Measurements from ENCODE around the gene NLRC5. TPM values are rescaled to one million over a fixed set of nuclear protein-coding genes. Genes with fewer than 3 reads are reported as not detected.
"Not testable (repeated sequence)": the region's sequence is repeated elsewhere in the genome, so short reads cannot be mapped to it uniquely, and the experiment has no call there.

NLRC5 gene
- total RNA-seq, 1 donor from 2014 or later = 6.6 TPM

DNA sequence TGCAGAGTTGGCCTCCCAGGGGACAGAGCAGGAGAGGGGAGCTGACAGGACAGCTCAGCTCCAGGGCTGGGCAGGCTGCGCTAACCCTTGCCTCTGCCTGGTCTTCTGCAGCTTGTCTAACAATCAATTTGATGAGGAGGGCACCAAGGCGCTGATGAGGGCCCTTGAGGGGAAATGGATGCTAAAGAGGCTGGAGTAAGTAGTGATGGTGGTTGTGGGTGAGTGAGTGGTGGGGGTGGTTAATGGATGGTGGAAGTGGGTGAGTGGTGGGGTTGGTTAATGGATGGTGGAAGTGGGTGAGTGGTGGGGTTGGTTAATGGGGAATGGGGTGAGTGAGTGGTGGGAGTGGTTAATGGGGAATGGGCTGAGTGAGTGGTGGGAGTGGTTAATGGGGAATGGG lies 81.1 kb downstream of the NLRC5 start:
- DNase-seq (ENCODE audit: low read depth) = no peak

DNA sequence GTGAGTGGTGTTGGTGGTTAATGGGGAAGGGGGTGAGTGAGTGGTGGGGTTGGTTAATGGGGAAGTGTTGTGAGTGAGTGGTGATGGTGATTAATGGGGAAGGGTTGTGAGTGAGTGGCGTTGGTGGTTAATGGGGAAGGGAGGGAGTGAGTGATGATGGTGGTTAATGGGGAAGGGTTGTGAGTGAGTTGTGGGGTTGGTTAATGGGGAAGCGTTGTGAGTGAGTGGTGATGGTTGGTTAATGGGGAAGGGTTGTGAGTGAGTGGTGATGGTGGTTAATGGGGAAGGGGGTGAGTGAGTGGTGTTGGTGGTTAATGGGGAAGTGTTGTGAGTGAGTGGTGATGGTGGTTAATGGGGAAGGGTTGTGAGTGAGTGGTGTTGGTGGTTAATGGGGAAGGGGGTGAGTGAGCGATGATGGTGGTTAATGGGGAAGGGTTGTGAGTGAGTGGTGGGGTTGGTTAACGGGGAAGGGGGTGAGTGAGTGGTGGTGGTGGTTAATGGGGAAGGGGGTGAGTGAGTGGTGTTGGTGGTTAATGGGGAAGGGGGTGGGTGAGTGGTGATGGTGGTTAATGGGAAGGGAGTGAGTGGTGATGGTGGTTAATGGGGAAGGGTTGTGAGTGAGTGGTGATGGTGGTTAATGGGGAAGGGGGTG lies 81.8 kb downstream of the NLRC5 start:
- not testable (repeated sequence) for DNase-seq (ENCODE audit: low read depth)

DNA sequence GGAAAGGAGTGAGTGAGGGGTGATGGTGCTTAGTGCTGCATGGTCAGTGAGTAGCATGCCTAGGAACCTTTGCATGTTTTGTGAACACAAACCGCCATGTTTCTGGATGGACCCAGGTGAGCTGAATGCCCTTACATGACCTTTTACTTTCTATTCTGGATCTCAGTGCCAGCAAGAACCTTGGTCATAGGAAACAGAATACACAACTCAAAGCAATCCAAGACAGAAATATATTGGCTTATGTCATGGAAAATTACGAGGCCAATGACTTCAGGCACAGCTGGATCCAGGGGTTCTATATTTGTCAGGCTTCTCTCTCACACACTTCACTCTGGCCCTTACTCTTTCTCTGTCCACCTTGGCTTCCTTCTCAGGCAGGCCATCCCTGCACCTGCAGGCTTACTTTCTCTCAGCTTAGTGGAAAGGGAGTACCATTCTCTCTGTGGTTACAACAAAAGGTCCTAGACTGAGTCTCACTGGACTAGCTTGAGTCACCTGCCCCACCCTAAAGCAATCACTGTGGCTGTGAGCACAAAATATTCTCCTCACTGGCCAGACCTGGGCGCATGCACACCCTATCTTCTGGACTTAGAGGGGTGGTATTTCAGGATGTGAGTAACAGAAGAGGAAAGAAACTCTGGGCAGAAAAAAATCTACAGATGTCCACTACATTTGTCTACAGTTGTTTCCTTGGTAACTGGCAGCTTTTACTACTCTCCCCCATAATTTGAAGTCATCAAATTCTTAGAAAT lies 82.7 kb downstream of the NLRC5 start:
- peak; percentile 44 for DNase-seq (ENCODE audit: low read depth)

DNA sequence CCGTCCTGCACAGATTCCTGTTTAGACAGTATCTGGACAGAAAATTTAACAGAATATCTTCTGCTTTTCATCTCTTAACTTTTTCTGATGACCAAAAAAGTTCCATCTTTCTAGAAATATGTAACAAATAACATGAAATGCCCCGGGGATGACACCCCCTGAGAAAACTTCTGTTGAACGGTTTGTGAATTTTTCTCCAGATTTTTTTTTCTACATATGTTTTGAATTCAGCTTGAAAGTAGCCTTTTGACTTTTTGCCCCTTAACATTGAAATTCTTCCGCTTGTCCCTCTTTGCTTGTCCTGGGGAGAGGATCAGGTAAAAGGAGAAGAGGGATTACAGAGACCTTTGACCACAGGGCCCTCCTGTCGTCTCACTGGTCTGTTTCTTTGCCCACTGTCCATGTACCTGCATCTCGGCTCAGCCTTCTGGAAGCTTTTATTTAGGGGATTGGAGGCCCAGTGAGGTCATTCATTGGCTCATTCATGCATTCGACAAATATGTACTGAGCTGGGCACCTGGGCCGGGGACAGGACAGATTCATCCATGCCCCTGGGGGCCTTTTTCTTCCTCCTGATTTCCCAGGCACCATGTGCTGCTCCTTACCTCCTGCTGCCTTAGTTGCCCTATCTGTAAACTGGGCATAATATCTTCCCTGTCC lies 83.4 kb downstream of the NLRC5 start:
- no peak for DNase-seq (ENCODE audit: low read depth)

DNA sequence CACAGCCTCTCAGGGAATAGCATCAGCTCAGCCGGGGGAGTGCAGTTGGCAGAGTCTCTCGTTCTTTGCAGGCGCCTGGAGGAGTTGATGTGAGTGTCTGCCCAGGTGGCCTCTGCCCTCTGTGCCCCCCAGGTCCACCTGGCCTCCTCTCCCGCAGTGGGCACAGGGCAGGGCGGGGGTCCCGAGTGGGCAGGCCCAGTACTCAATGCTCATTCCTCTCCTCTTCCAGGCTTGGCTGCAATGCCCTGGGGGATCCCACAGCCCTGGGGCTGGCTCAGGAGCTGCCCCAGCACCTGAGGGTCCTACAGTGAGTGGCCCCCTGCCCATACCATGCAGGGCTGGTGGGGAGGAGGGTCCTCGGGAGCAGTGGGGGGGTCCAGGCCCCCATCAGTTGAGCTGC lies 88.4 kb downstream of the NLRC5 start:
- no peak for DNase-seq (ENCODE audit: low read depth)

DNA sequence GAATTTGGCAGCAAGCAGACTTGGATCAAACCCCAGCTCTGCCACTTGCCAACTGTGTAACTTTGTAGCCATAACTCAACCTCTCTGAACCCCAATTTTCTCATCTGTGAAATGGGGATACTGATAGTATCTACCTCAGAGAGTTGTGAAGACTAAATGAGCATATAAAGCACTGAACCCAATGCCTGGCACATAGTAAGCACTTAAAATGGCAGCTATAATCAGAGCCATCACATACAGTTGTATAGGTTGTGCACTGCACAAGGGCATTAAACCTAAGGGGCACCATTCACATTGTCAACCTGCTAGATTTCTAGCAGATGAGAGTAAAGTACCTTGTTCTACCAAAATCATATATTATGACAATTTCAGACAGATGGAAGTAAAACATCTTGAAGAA lies 92.4 kb downstream of the NLRC5 start:
- DNase-seq (ENCODE audit: low read depth) = no peak

DNA sequence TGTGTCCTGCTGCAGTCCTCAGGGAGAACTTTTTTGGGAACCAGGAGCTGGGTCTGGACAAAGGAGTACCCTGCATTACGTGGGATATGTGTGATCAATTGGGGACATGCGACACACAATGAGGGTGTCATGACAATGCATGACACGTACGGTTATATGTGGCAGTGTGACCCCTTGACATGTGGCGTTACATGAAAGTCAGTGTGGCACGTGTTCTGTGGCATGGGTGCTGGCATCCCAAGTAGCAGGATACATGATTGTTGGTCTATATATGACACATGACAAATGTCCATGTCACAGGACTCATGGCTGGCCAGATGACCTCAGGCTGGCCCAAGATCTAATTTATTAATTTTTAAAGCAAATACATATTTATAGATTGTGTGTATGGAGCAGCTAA lies 93.3 kb downstream of the NLRC5 start:
- DNase-seq (ENCODE audit: low read depth) = no peak

DNA sequence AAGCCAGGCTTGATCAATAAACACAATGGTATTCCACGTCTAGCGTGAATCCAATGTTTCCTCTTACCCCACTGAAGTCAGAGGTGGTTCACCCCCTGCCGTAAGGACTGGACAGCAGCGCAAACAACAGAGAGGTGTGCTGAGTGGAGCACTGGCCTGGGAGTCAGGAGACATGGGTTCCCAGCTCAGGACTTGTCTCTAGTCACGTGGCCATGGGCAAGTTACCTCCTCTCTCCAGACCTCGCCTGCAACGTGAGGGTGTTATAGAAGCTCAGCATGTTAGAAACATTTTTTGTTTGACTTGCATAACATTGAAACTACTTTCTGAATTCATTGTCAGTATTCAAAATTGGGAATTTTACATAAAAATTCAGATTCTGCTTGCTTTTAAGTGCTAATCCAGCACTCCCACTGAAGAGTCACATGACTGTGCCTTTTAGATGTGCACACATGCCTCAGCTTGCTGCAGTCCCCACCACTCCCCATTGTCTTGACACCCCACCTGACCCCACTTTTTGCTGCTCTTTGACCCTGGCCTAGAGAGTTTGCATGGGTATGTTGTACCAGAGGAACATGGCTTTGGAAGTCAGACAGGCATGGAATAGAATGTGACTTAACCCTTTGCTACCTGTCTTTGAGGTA lies 94.2 kb downstream of the NLRC5 start:
- DNase-seq (ENCODE audit: low read depth) = no peak

DNA sequence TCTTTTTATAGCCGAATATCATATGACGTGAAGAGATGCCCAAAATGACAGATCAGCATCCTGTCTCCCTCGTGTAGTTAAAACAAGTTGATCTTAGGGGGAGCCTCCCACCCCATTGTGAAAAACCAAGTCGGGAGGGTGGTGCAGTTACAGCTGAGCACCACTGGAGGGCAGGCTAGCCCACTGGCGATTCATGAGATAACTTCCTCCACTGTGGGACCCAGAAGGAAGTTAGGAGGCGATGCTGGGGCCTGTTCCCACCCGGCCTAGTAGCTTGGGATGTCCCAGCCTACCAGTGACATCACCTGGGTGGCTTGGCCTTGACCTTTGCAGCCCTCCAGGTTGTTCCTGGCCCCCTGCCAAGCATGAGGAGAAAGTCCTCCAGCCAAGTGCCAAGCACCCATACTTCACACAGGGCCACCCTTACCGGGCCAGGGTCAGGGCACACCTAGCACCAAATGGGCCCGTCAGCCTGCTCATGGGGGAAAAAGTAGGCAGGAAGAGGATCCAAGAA lies 95.0 kb downstream of the NLRC5 start:
- DNase-seq (ENCODE audit: low read depth) = peak; percentile 44

DNA sequence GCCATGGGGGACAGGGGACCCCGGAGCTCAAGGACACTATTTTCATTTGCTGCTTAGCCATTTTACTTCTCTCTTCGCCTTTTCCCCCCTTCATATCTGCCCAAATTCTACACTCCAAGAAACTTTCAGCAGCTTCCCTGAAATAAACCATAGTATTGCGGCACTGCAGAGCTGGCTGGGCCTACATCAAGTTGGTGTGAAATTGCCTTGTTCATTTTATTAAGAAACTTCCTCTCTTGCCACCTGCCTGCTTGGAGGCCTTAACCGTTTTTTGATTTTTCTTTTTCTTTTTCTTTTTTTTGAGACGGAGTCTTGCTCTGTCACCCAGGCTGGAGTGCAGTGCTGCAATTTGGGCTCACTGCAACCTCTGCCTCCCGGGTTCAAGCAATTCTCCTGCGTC lies 95.6 kb downstream of the NLRC5 start:
- no peak for DNase-seq (ENCODE audit: low read depth)

DNA sequence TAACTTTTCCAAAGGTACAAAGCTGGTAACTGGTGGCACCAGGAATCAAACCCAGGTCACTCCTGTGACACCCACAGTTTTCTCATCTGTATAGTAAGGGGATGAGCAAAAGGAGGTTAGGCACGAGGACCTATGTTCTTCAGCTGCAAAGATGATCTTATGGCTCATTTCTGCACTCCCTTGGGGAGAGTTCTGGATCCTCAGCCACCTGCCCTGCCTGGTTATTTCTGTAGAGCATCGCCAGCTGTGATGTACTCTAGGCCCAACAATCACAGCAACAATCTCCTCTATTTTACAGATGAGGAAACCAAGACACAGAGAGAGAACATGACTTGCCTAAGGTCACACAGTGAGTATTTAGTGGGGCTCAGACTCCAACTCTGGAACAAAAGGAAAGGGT lies 97.6 kb downstream of the NLRC5 start:
- DNase-seq (ENCODE audit: low read depth) = no peak

DNA sequence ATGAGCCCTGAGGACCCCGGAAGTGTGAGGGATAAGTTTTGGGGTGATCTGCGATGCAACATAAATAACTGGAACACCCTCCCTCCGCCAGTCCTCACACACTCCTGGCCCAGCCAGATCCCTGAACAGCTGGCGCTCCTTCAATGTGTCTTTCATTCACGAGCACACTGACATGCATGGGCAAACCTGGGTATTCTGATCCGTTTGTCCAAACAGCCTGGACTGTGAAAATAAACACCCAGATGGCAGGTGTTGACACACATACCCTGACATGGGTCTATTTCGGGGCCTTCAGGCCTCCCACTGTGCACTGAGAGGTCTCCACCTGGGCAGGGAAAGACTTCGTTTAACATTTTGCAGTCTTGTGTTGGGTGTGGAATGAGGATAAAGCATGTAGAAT lies 100.0 kb downstream of the NLRC5 start:
- no peak for DNase-seq (ENCODE audit: low read depth)

DNA sequence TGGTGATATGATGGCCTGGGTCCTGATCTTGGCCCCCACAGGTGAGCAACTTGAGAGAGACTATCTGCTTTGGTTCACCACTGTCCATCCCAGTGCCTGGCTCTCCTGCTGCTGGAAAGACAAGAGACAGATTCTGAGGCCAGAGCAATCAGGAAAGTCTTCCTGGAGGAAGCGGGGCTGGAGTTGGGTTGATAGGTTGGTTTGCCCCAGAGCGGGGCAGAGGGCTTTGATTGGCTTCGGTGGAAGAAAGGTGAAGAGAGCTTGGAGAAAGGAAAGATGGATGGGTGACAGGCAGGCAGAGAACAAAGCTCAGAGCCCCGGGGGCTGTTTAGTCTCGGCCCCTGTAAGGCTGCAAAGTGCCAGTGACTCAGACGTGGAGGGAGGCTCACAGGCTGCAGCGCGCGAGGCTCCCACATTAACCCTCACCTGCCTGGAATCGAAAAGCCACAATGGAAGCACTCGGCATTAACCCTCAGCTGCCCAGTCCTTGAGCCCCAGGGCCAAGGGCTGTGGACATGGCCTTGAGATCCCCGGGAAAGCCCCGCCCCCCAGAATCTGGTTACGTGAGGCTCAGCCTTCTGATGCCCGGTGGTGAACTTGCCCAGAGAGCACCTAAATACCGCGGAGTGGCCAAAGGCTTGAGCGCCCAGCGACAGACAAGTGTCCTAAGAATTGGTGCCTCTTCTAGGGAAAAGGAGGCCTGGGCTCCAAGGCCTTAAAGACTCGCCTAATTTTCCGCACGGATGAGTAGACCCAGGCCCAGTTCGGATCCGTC lies 102.0 kb downstream of the NLRC5 start:
- peak; percentile 52 for DNase-seq (ENCODE audit: low read depth)

DNA sequence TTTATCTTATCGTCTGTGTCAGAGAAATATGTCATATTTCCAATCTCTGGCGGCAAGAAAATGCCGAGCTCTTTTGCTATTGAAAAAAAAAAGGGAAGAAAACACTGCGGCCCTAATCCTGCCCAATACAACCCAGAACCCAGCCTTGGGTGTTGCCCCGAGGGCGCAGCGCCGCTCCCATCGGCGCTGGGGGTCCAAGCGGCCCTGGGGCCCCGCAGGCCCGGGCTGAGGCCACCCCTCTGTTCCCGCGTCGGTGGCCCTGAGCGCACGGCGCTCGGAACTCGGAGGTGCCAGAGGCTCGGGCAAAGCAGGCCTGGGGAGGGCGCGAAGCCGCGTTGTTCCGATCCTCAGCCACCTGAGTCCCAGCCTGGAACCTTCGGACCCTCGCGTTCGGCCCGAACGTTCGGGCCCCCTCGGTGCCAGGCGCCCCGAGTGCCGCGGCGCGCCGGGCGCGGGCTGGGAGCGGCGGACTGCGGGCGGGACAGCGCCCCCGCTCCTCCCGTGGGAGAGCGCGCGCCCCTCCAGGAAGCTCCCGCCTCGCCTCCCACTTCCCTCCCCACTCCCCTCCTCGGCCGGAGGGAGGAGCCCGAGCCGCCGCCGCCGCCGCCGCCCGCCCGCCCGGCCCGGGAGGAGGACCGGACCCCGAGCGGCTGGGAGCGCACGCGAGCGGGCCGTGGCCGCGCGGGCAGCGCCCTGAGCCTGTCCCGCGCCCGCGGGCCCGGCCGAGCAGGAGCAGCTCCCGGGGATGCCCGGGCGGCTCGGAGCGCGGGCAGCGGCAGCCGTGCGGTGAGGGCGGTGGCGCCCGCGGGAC lies 102.8 kb downstream of the NLRC5 start, which contains the start of gene CPNE2:
Gene CPNE2 (plus strand): TSS at position 609 of the 811 bp plus-strand sequence. CDS start 18,160 bp downstream, outside the sequence.
- DNase-seq (ENCODE audit: low read depth) = no peak

DNA sequence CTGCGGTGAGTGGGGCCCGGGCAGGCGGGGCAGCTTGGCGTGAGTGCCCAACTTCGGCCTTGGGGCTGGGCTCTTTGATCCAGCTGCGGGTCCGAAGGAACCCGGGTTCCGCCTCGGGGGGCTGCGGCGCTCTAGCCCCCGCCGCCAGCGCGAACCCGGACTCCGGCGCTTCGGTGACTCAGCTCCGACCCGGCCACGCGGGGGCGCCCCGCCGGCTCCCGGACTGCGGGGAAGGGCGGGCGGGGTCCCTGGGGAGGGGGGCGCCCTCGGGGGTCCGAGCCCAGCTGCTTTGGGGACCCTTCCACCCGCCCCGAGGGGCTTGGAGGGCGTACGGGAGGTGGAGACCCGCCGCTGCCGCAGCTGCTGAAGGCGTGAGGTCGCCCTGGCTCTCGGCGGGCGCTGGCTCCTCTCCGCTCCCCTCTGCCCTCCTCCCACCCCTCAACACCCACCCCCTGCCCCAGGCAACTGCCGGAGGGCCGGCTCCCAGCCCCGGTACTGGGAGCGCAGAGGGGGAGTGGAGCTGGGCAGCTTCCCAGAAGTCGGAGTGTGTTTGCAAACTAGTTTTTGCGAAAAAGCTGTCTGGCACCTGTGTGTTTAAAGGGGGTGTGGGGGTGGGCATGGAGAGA lies 103.5 kb downstream of the NLRC5 start:
- no peak for DNase-seq (ENCODE audit: low read depth)

DNA sequence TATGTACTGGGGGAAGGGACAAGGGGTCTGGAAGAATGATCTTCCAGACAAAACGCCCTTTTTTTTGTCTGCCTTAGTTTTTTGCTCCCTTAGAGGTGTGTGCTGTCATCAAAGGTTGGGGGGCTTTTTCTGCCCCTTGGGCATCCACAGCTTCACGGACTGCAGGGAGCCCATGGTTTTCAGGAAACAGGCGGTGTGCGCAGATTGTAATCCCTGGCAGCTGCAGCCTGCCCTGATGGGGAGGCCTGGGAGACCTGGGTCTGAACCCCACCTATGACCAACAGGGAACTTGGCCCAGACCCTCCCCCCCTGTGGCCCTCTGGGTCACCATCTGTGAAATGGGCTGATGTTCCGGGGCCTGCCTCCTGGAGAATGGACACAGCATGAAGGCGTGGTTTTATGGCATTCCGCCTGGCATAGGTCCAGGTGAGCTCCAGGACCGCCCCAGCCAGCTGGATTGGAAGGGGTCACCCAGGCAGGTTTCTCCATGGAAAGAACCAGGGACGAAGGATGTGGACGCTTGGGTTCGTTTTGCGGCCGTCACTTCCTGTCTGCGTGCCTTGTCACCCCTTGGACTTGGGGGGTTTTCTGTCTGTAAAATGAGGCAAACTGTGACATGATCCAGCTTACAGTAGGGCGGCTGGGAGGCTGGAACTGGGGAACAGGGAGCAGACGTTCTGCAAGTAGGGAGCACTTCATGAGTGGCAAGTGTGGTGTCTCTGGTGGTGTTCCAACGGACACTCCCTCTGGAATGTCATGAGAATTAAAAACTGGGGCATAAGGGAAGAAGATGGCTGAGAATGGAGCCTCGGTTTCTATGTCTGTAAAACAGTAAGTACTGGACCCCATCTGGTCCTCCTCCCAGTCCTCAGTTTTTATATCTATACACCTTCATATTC lies 104.6 kb downstream of the NLRC5 start:
- no peak for DNase-seq (ENCODE audit: low read depth)

DNA sequence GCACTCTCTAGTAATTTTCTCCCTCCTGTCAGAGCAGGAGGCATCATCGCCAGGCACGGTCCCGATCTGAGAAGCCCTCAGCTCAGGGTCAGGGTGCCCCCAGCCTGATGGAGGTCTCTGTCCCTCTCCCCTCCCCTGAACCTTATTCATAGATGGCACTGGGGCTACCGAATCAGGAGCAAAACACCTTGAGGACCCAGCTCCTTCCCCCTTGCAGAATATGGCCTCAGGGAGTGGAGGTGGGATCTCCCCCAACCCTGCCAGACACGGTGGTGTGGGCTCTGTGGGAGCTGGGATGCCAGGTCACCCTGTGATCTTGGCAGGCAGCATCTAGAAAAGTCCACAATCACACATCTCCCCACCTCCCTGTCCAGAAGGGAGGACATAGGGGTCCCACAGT lies 105.6 kb downstream of the NLRC5 start:
- DNase-seq (ENCODE audit: low read depth) = no peak

DNA sequence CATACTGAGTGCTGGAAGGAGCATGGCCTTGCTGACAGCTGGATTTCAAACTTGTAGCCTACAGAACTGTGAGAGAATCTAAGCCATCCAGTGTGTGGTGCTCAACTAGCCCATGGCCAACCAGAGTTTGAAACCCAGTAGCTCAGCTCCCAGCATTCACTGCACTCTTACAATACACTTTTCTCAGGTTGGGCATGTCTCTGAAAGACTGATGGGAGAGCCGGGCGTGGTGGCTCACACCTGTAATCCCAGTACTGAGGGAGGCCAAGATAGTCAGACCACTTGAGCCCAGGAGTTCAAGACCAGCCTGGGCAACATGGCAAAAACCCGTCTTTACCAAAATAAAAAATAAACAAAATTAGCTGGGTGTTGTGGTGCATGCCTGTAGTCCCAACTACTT lies 106.8 kb downstream of the NLRC5 start:
- DNase-seq (ENCODE audit: low read depth) = no peak

DNA sequence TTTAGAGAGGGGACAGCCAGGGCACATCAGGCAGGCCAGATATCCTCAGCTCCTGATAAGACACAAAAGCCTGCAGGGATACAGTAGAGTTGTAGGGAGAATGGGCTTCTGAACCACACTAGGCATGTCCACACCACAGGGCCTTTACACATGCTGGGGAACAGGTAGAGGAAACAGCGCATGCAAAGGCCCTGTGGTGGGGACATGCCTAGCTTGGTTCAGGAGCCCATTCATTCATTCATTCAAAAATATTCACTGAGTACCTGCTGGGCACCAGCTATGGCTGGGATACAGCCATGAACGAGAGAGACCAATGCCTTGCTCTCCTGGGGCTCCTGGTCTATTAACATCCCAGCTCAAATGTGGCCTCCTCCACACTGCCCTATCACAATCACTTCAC lies 107.4 kb downstream of the NLRC5 start:
- no peak for DNase-seq (ENCODE audit: low read depth)
